ENCODE data around the gene CDC14A. TPM values are rescaled to one million over a fixed set of nuclear protein-coding genes. Genes with fewer than 3 reads are reported as not detected.

Gene CDC14A
- total and polyA plus RNA-seq, 9 donors: 3.8 to 6.6 (median 4.6) TPM

GRCh38 chr1:100476735-100477290 lies 124.5 kb downstream of the CDC14A start:
- Histone ChIP-seq H3K36me3 (ENCODE audit: control insufficient read depth, insufficient read depth, low read length) (peaks cover 7% of the 10 kb centered on the region), H3K4me1 (ENCODE audit: control insufficient read depth, insufficient read depth, low read length) (peaks cover 2% of the 10 kb centered on the region), H3K27ac (ENCODE audit: low read length) (no peak overlapping the region), H3K9me3 (replicated peaks; ENCODE audit: control insufficient read depth, low read depth, low read length) (no peaks in the 10 kb centered on the region), H3K27me3 (ENCODE audit: control insufficient read depth, insufficient read depth, low read length) (no peaks in the 10 kb centered on the region), H3K4me3 (ENCODE audit: low read length) (no peak overlapping the region)
- no peak for DNase-seq
- 64% methylated on average over 1 of the region's 4 CpGs for WGBS (ENCODE audit: insufficient coverage)

GRCh38 chr1:100478816-100479215 lies 126.5 kb downstream of the CDC14A start:
- no peaks in the 10 kb centered on the region for H3K27me3 ChIP-seq (ENCODE audit: control insufficient read depth, insufficient read depth, low read length)
- DNase-seq: no peak
- no CpG with 5 or more reads among the region's 1 CpG for WGBS (ENCODE audit: insufficient coverage)
- H3K36me3 ChIP-seq (ENCODE audit: control insufficient read depth, insufficient read depth, low read length): peaks cover 7% of the 10 kb centered on the region
- H3K9me3 ChIP-seq (replicated peaks; ENCODE audit: control insufficient read depth, low read depth, low read length): no peaks in the 10 kb centered on the region
- H3K4me1 ChIP-seq (ENCODE audit: control insufficient read depth, insufficient read depth, low read length): peaks cover 2% of the 10 kb centered on the region
- no peak overlapping the region for H3K27ac ChIP-seq (ENCODE audit: low read length)
- H3K4me3 ChIP-seq (ENCODE audit: low read length): no peak overlapping the region

GRCh38 chr1:100479620-100480338 lies 127.5 kb downstream of the CDC14A start:
- Histone ChIP-seq H3K9me3 (replicated peaks; ENCODE audit: control insufficient read depth, low read depth, low read length) (no peaks in the 10 kb centered on the region), H3K36me3 (ENCODE audit: control insufficient read depth, insufficient read depth, low read length) (peaks cover 7% of the 10 kb centered on the region), H3K4me3 (ENCODE audit: low read length) (no peak overlapping the region), H3K4me1 (ENCODE audit: control insufficient read depth, insufficient read depth, low read length) (peaks cover 2% of the 10 kb centered on the region), H3K27ac (ENCODE audit: low read length) (no peak overlapping the region), H3K27me3 (ENCODE audit: control insufficient read depth, insufficient read depth, low read length) (no peaks in the 10 kb centered on the region)
- WGBS (ENCODE audit: insufficient coverage): no CpG with 5 or more reads among the region's 1 CpG
- DNase-seq: no peak

- DNase-seq: no peak
- Histone ChIP-seq H3K27ac (ENCODE audit: low read length) (no peak overlapping the region), H3K4me3 (ENCODE audit: low read length) (no peak overlapping the region), H3K36me3 (ENCODE audit: control insufficient read depth, insufficient read depth, low read length) (peaks cover 10% of the 10 kb centered on the region), H3K4me1 (ENCODE audit: control insufficient read depth, insufficient read depth, low read length) (peaks cover 2% of the 10 kb centered on the region), H3K9me3 (replicated peaks; ENCODE audit: control insufficient read depth, low read depth, low read length) (no peaks in the 10 kb centered on the region), H3K27me3 (ENCODE audit: control insufficient read depth, insufficient read depth, low read length) (no peaks in the 10 kb centered on the region)
- WGBS (ENCODE audit: insufficient coverage): 60% methylated on average over 2 of the region's 2 CpGs
Measured at GRCh38 chr1:100481303-100481702, 129.0 kb downstream of the CDC14A start.

GRCh38 chr1:100482167-100482566 lies 129.9 kb downstream of the CDC14A start:
- peaks cover 10% of the 10 kb centered on the region for H3K36me3 ChIP-seq (ENCODE audit: control insufficient read depth, insufficient read depth, low read length)
- no peak for DNase-seq
- no peak overlapping the region for H3K4me3 ChIP-seq (ENCODE audit: low read length)

GRCh38 chr1:100482748-100483147 lies 130.4 kb downstream of the CDC14A start:
- Histone ChIP-seq H3K9me3 (replicated peaks; ENCODE audit: control insufficient read depth, low read depth, low read length) (no peaks in the 10 kb centered on the region), H3K4me1 (ENCODE audit: control insufficient read depth, insufficient read depth, low read length) (peaks cover 2% of the 10 kb centered on the region), H3K27me3 (ENCODE audit: control insufficient read depth, insufficient read depth, low read length) (no peaks in the 10 kb centered on the region), H3K36me3 (ENCODE audit: control insufficient read depth, insufficient read depth, low read length) (peaks cover 10% of the 10 kb centered on the region), H3K4me3 (ENCODE audit: low read length) (no peak overlapping the region), H3K27ac (ENCODE audit: low read length) (no peak overlapping the region)
- DNase-seq: no peak
- no CpG with 5 or more reads among the region's 5 CpGs for WGBS (ENCODE audit: insufficient coverage)

More at GRCh38 chr1:100482167-100482566, 129.9 kb downstream of the CDC14A start:
- H3K27ac ChIP-seq (ENCODE audit: low read length): no peak overlapping the region
- H3K27me3 ChIP-seq (ENCODE audit: control insufficient read depth, insufficient read depth, low read length): no peaks in the 10 kb centered on the region
- no peaks in the 10 kb centered on the region for H3K9me3 ChIP-seq (replicated peaks; ENCODE audit: control insufficient read depth, low read depth, low read length)
- H3K4me1 ChIP-seq (ENCODE audit: control insufficient read depth, insufficient read depth, low read length): peaks cover 2% of the 10 kb centered on the region

- Histone ChIP-seq H3K36me3 (ENCODE audit: control insufficient read depth, insufficient read depth, low read length) (peaks cover 10% of the 10 kb centered on the region), H3K4me1 (ENCODE audit: control insufficient read depth, insufficient read depth, low read length) (peaks cover 2% of the 10 kb centered on the region), H3K27ac (ENCODE audit: low read length) (no peak overlapping the region), H3K9me3 (replicated peaks; ENCODE audit: control insufficient read depth, low read depth, low read length) (no peaks in the 10 kb centered on the region), H3K4me3 (ENCODE audit: low read length) (no peak overlapping the region), H3K27me3 (ENCODE audit: control insufficient read depth, insufficient read depth, low read length) (no peaks in the 10 kb centered on the region)
- DNase-seq: no peak
- WGBS (ENCODE audit: insufficient coverage): no CpG with 5 or more reads among the region's 3 CpGs
Measured at GRCh38 chr1:100483230-100483629, 130.9 kb downstream of the CDC14A start.

- H3K27me3 ChIP-seq (ENCODE audit: control insufficient read depth, insufficient read depth, low read length): no peaks in the 10 kb centered on the region
- H3K27ac ChIP-seq (ENCODE audit: low read length): no peak overlapping the region
- no peaks in the 10 kb centered on the region for H3K4me1 ChIP-seq (ENCODE audit: control insufficient read depth, insufficient read depth, low read length)
- no peaks in the 10 kb centered on the region for H3K9me3 ChIP-seq (replicated peaks; ENCODE audit: control insufficient read depth, low read depth, low read length)
- H3K4me3 ChIP-seq (ENCODE audit: low read length): no peak overlapping the region
- WGBS (ENCODE audit: insufficient coverage): 71% methylated on average over 1 of the region's 2 CpGs
- H3K36me3 ChIP-seq (ENCODE audit: control insufficient read depth, insufficient read depth, low read length): peaks cover 13% of the 10 kb centered on the region
- no peak for DNase-seq
Measured at GRCh38 chr1:100485855-100486258, 133.6 kb downstream of the CDC14A start.

- Histone ChIP-seq H3K4me3 (ENCODE audit: low read length) (no peak overlapping the region), H3K9me3 (replicated peaks; ENCODE audit: control insufficient read depth, low read depth, low read length) (no peaks in the 10 kb centered on the region), H3K36me3 (ENCODE audit: control insufficient read depth, insufficient read depth, low read length) (peaks cover 26% of the 10 kb centered on the region), H3K4me1 (ENCODE audit: control insufficient read depth, insufficient read depth, low read length) (no peaks in the 10 kb centered on the region), H3K27me3 (ENCODE audit: control insufficient read depth, insufficient read depth, low read length) (no peaks in the 10 kb centered on the region), H3K27ac (ENCODE audit: low read length) (no peak overlapping the region)
- no peak for DNase-seq
- no CpG with 5 or more reads among the region's 4 CpGs for WGBS (ENCODE audit: insufficient coverage)
Measured at GRCh38 chr1:100494393-100495084, 142.2 kb downstream of the CDC14A start.

- Histone ChIP-seq H3K36me3 (ENCODE audit: control insufficient read depth, insufficient read depth, low read length) (peaks cover 29% of the 10 kb centered on the region), H3K4me3 (ENCODE audit: low read length) (no peak overlapping the region), H3K9me3 (replicated peaks; ENCODE audit: control insufficient read depth, low read depth, low read length) (no peaks in the 10 kb centered on the region), H3K27me3 (ENCODE audit: control insufficient read depth, insufficient read depth, low read length) (no peaks in the 10 kb centered on the region), H3K4me1 (ENCODE audit: control insufficient read depth, insufficient read depth, low read length) (no peaks in the 10 kb centered on the region), H3K27ac (ENCODE audit: low read length) (no peak overlapping the region)
- no peak for DNase-seq
- 88% methylated on average over 2 of the region's 2 CpGs for WGBS (ENCODE audit: insufficient coverage)
Measured at GRCh38 chr1:100496896-100497295, 144.6 kb downstream of the CDC14A start.

Data from muscle of leg (tissue), 11 donors.